Measurements from ENCODE around the gene PGAP3.
A peak's percentile ranks its signal among the peaks of the same experiment; 100 is the strongest.

PGAP3 gene

DNA sequence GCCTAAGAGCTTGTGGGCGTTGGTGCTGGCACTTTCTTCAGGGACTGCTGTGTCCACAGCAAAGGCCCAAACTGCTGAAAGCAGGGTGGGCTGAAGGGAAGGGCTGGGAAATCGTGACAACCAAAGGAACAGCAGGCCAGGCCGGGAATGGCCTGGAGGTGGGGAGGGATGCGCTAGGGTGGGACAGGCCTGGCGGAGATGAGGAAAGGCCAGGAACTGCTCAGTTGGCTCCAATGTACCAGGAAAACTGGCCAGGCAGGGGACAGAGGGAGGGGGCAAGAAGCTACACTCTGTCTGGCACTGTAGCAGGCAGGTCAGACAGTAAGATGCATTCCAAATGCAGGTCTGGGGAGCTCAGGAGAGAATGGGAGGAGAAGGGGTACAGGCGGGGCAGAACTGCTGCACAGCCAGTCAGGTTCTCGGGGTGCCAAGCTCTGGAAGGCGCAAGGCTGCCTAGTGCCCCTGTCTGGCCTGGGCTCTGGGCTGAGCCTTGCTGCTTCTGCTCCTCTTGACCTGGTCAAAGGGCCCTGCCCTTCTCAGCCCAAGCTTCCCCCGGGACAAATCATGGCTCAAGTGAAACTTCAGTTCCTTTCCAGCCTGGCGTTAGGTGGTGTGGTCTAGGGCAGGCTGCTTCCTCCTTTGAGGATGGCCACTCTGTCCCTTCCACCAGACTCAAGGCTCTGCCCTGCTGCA is 12.3 kb downstream of the PGAP3 start:
- Histone ChIP-seq H3K4me3 (ENCODE audit: low read depth, low read length) (no peak overlapping the region), H3K4me2 (ENCODE audit: low read length) (peak overlapping the region; percentile 5), H3K27ac (peak overlapping the region; percentile 91), H2AFZ (no peak overlapping the region), H3K9ac (no peak overlapping the region), H3K36me3 (ENCODE audit: control insufficient read depth, insufficient read depth, low read length) (no peaks in the 10 kb centered on the region), H3K27me3 (ENCODE audit: control insufficient read depth, insufficient read depth, low read length) (no peaks in the 10 kb centered on the region), H3K9me3 (ENCODE audit: control insufficient read depth, low read length) (no peaks in the 10 kb centered on the region), H3K4me1 (peaks cover 50% of the 10 kb centered on the region), H3K79me2 (no peaks in the 10 kb centered on the region)
- TF ChIP-seq, protein P1, sequence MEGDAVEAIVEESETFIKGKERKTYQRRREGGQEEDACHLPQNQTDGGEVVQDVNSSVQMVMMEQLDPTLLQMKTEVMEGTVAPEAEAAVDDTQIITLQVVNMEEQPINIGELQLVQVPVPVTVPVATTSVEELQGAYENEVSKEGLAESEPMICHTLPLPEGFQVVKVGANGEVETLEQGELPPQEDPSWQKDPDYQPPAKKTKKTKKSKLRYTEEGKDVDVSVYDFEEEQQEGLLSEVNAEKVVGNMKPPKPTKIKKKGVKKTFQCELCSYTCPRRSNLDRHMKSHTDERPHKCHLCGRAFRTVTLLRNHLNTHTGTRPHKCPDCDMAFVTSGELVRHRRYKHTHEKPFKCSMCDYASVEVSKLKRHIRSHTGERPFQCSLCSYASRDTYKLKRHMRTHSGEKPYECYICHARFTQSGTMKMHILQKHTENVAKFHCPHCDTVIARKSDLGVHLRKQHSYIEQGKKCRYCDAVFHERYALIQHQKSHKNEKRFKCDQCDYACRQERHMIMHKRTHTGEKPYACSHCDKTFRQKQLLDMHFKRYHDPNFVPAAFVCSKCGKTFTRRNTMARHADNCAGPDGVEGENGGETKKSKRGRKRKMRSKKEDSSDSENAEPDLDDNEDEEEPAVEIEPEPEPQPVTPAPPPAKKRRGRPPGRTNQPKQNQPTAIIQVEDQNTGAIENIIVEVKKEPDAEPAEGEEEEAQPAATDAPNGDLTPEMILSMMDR (IDR thresholded peaks at IDR 0.05): no peak

DNA sequence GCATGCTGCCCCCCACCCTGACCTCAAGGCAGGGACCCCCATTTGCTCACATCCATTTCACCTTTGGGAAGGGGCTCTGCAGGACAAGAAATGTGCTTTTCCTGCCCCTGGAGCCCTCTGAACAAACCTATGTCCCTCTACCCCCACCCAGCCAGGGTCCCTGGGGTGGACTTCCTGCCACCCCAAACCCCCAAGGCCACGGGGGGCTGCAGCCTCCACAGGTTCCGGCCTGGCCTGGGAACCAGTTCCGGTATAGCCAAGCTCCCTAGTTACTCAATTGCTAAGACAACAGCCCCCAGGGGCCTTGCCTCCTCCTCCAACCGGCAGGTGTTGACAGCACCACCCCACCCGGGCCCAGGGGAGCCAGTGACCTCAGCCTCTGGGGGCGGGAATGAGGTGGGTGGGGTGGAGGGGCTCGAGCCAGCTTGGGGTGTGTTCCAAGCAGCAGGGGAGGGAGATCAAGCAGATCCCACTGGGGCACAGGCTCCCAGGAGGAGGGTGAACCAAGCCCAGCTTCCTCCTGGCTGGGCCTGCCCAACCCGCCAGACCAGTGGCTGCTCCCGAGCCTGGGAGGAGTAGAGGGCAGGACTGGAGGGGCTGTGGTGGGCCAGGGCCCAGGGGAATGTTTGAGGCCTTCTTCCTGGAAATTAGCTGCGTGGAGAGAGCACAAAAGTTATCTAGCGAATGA is 13.0 kb downstream of the PGAP3 start:
- Histone ChIP-seq H2AFZ (no peak overlapping the region), H3K4me2 (ENCODE audit: low read length) (no peak overlapping the region), H3K79me2 (no peaks in the 10 kb centered on the region), H3K4me1 (peaks cover 50% of the 10 kb centered on the region), H3K27ac (peak overlapping the region; percentile 91), H3K9me3 (ENCODE audit: control insufficient read depth, low read length) (no peaks in the 10 kb centered on the region), H3K36me3 (ENCODE audit: control insufficient read depth, insufficient read depth, low read length) (no peaks in the 10 kb centered on the region), H3K4me3 (ENCODE audit: low read depth, low read length) (no peak overlapping the region), H3K27me3 (ENCODE audit: control insufficient read depth, insufficient read depth, low read length) (no peaks in the 10 kb centered on the region), H3K9ac (no peak overlapping the region)
- TF ChIP-seq, protein P1 (IDR thresholded peaks at IDR 0.05): no peak

DNA sequence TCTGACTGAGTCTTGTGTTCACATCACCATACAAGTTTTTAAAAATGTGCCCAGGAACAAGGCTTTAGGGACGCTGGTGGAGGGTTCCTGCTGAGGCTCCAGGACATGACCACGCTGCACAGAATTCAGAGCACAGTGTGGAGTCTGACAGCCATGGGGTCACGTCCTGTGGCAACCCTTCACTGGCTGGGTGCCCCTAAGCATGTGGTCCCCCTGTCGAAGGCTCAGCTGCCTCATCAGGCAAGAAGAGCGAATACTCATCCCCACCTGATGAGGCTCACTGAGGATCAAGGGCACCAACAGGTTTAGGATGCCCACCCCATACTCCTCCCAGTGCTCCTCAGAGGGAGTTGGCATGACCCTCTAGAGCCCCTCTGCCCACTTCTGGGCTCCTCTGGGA is 13.7 kb downstream of the PGAP3 start:
- Histone ChIP-seq H3K79me2 (no peaks in the 10 kb centered on the region), H3K4me1 (peaks cover 50% of the 10 kb centered on the region), H3K9ac (no peak overlapping the region), H3K36me3 (ENCODE audit: control insufficient read depth, insufficient read depth, low read length) (no peaks in the 10 kb centered on the region), H2AFZ (no peak overlapping the region), H3K27ac (no peak overlapping the region), H3K4me2 (ENCODE audit: low read length) (no peak overlapping the region), H3K4me3 (ENCODE audit: low read depth, low read length) (no peak overlapping the region), H3K9me3 (ENCODE audit: control insufficient read depth, low read length) (no peaks in the 10 kb centered on the region), H3K27me3 (ENCODE audit: control insufficient read depth, insufficient read depth, low read length) (no peaks in the 10 kb centered on the region)
- TF ChIP-seq, protein P1 (IDR thresholded peaks at IDR 0.05): no peak

DNA sequence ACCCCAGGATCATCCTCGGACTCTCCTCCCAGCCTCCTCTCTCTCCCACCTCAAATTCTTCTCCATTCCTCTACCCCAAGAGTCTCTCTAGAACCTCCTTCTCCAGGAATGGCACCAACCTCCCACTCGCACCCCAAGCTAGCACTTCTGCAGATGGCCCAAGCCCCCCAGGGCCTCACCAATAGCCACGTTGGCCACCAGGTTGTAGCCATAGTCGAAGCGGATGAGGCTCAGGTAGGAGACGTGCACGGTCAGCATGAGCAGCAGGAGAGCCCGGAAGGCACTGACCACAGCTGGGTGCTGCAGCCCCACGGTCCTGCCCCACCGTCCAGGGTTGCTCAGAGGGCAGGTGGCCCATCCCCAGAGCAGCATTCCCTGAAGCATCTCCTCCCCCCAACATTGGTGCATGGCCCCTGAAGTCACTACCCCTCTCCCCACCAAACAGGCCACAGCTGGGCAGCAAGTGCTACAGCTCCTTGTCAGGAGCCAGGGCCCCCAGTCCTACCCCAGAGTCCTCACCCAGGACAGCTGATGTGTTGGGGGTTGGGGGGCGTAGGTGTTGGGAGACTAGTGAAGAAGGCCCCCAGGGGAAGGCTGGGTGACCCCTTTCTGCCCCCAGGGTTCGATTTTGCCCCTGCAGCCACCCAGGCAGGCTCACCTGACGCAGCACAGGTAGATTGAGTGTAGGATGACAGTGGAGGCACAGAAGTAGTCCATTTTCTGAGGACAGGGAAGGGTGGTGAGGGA is 14.3 kb downstream of the PGAP3 start:
- Histone ChIP-seq H3K4me1 (peaks cover 50% of the 10 kb centered on the region), H3K4me3 (ENCODE audit: low read depth, low read length) (no peak overlapping the region), H2AFZ (no peak overlapping the region), H3K79me2 (no peaks in the 10 kb centered on the region), H3K36me3 (ENCODE audit: control insufficient read depth, insufficient read depth, low read length) (no peaks in the 10 kb centered on the region), H3K27me3 (ENCODE audit: control insufficient read depth, insufficient read depth, low read length) (no peaks in the 10 kb centered on the region), H3K9ac (no peak overlapping the region), H3K9me3 (ENCODE audit: control insufficient read depth, low read length) (no peaks in the 10 kb centered on the region), H3K27ac (no peak overlapping the region), H3K4me2 (ENCODE audit: low read length) (no peak overlapping the region)
- TF ChIP-seq, protein P1 (IDR thresholded peaks at IDR 0.05): no peak

Data from parathyroid adenoma (tissue), 2 donors.